GM21526 (cell line): ENCODE measurements around the gene MYMK.

ENCODE experiments used
- ATAC-seq: cut with Tn5 transposase; IDR thresholded peaks from one replicate; pipeline ENCODE4 v1.9.1; 2021; ENCODE audit warnings: moderate library complexity; ENCODE audit not compliant: unreplicated experiment, low FRiP score

Gene MYMK

GRCh38 chr9:133520121-133520835, 4.5 kb downstream of the MYMK start:
- ATAC-seq, result no peak

DNA sequence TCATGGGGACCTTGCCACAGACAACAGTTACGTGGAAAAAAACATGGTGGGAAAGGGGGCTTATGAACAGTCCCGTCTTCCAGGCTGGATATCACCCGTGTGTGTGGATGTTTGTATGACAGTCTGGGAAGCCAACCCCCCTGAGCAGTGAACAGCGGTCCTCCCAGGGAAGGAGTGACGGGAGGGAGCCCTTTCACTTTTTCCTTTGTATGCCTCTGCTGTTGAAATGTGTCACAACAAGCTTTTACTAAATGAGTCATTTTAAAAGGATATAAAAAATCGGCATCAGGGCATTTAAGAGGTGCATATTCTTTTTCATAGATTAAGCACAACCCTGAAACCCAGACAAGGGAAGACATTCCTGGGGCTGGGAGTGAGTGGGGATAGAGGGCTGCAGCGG, 5.1 kb downstream of the MYMK start:
- no peak for ATAC-seq

GRCh38 chr9:133518706-133519449, 5.9 kb downstream of the MYMK start:
- no peak for ATAC-seq

- ATAC-seq, result no peak
These were observed 6.6 kb downstream of the MYMK start for GRCh38 chr9:133518200-133518599.

GRCh38 chr9:133517711-133518110, 7.0 kb downstream of the MYMK start:
- ATAC-seq, result no peak

DNA sequence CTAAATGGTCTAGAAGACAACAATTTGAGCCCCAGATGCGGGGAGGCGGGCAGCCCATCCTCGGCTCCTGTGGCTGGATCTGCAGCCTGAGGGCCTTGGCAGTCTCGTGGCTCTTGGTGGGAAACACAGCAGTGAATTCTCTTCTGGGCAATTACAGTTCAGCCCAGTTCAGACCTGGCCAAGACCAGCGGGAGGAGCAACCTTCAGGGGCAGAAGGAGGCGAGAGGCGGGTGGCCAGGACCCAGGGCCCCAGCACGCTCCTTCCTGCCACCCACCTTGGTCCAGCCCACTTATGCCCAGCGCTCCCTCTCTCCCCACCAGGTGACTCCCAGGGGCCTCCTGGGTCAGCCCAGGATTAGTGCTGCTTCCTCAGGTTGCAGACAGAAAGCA, 7.8 kb downstream of the MYMK start:
- no peak for ATAC-seq

DNA sequence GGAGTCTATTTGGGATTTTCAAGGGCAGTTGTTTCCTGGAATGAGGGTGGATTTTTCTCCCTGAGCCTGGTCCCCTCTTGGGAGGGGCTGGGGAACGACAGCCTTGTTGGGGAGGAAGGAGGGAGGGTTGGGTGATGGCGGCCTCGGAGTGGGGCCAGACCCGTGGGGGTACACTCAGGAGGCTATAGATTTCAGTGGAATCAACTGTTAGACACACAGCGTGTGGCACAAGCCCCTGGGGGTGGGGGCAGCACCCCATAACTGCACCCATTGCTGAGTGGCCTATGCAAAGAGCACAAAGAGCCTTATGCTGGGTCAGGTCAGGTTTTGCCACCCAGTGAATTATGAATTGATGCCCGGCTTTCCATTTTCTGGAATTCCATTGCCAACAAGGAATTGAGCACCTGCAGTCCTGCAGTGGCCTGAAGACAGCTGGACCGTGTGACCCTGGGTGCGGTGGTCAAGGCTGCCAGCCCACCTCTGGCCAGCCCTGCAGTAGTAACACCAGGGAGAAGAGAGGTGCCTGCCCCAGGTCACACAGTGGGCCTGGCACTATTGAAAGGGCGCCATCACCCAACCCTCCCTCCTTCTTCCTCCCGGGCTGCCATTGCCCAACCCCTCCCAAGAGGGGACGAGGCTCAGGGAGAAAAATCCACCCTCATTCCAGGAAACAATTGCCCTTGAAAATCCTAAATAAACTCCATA, 8.4 kb downstream of the MYMK start:
- no peak for ATAC-seq

DNA sequence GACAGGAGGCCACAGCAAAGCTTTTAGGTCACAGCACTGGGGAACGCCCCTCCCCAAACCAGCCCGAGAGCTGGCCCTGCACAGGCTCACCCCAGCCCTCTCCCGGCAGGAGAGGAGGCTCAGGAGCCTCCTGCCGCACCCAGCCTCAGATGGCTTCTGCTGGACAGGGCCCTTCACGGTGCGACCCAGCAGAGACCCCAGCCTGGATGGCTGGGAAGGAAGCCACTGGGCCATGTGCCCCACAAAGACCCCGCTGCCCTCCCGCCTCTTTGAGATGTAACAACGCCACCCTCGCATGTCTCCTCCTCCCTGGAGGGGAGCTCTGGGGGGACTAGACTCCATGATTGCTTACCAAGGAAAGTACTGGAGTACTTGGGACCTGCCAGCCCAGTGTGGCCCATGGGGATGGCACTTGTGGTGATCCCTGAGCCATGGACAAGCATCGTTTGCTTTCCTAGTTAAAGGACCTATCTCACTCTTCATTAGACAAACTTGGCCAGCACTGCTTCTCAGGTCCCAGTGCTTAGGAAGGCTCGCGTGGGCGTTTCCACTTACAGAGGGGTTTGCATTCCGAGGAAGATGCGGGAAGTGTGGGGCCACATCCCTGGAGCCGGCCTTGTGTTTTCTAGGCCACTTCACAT, 9.0 kb downstream of the MYMK start:
- ATAC-seq, result no peak

DNA sequence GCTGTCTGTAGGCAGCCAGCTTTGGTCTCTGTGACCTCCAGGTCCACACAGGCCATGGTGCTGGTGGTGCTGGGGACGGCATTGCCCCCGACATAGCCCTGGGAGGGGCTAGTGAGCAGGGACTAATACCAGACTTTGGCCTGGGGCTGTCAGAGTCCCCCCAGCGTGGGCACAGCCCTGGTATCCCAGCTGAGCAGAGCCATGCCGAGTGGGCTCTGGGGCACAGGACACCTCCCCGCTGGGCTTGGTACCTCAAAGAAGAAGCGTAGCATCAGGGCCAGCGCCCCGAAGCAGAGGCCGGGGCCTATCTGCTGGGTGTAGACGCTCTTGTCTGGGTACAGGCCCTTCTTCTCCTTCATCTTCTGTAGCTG, 9.5 kb downstream of the MYMK start:
- no peak for ATAC-seq

GRCh38 chr9:133514460-133515239, 10.1 kb downstream of the MYMK start:
- no peak for ATAC-seq

DNA sequence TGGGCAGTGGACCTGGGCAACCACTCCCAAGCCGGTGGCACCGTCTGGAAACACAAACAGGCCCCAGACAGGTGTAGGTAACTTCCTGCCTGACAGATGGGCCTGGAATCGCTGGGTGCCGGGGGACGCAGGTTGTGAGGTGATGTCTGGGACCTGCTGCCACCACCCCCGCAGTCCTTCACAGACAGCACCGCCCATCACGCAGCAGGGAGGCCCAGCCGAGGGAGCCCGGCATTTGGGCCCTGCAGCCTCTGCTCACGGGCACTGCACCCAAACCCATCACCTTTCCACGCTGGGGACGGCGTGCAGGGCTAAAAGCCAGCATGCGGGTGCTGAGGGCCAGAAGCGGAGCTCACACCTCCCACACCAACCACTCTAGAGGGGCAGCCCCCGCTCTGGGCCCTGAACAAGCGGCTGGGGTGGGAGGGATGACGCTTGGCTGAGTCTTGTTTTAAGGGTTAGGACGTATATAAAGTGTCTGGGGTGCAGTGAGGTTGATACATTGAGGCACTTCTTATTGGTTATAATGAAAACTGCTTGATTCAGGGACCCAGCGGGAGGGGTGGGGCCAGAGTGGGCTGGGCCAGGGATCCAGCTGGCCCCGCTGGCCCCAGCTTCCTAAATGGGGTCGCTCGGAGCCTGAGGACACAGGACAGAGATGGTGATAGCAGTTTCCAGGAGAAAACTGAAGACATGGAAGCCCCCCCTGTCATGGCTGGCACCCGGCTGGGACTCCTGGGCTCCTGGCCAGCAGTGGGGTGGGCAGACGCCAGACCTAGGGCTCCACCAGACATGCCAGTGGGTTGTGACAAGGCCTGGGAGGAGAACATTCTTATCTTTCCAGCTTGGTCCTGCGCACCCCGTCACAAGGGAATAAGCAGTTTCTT, 11.3 kb downstream of the MYMK start:
- ATAC-seq, result no peak

- ATAC-seq, result no peak
These were observed 12.2 kb downstream of the MYMK start for GRCh38 chr9:133512253-133513213.

- ATAC-seq, result no peak
These were observed 13.2 kb downstream of the MYMK start for GRCh38 chr9:133511607-133512006.

GRCh38 chr9:133510926-133511505, 13.7 kb downstream of the MYMK start:
- ATAC-seq, result no peak

DNA sequence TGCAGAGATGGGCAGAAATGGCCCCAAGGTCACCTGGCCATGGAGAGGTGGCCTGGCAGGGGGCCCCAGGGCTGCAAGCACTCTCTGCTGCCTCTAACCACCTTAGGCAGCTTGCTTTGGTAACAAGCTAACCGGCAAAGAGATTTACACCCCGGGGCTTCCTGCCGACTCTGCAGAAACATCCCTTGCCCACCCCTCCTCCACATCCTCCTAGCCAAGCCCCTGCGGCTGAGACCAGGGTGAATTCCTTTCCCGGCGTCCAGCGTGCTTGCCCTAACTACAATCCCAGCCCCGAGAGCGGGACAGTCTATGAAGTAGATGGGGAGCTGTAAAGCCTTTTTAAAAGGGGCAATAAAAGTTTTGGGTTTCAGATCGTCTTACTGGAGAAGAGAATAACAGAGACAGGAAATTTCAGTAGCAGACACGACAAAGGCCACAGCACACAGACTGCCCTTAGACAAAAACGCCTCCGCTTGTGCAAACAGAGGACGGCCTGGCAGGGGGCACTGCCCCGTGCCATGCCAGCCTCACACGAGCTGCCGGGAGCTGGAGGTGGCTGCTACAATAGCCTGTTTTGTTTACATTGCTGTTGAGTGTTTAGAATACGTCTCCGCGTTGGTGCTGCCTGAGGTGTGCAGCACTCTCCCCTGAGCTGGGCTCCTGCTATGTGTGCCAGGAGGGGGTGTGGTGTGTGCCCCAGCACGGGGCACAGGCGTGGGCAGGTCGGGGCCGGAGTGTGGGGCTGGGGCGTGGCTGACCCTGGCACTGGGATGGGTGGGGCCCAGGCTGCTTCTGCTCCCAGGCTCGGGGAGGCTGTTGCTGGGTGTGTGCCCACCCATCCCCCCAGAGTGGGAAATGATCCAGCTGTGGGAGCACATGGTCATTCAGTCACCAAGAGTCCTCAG, 15.3 kb downstream of the MYMK start:
- no peak for ATAC-seq

DNA sequence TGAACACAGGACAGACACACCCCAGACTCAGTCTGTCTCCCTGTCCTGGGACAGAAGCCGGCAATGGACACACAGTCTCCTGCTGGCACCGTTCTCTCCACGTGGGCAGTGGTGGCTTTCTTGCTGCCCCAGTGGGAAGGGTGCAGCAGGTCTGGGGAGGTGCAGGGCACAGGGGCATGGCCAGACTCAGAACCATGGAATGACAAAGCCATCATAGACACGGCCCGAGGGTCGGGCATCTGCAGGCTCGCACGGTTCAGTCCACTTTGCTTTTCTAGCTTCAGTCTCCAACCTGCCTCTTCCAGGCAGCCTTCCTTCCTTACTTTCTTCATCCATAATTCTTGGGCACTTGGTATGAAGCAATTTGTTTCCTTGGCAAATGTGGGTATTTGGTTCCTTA, 16.7 kb downstream of the MYMK start:
- ATAC-seq, result no peak
